ENCODE measurements around the gene NFAM1.
A peak's percentile ranks its signal among the peaks of the same experiment; 100 is the strongest.

NFAM1 gene

DNA sequence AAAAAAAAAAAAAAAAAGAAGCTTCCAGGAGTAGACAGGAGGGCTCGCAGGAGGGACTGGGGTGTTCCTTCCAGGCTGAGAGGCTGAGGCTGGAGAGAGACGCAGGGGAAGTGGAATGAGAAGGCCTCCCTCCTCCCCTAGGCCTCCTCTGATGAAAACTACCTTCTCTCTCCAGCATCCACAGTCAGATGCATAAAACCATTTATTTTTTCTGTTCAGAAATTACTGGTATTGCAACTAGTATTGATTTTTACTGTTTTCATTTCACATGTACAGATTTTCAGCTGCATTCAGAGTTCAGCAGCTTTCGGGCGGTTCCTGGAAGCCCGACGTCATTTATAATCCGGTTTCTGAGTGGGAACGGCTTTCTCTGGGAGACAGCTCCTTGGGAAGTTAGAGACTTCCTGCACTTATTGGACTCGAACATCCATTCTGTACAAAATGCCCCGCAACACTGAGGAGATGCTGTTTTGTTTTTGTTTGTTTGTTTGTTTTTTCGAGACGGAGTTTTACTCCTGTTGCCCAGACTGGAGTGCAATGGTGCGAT is 6.9 kb upstream of the NFAM1 start:
- no peak for DNase-seq

DNA sequence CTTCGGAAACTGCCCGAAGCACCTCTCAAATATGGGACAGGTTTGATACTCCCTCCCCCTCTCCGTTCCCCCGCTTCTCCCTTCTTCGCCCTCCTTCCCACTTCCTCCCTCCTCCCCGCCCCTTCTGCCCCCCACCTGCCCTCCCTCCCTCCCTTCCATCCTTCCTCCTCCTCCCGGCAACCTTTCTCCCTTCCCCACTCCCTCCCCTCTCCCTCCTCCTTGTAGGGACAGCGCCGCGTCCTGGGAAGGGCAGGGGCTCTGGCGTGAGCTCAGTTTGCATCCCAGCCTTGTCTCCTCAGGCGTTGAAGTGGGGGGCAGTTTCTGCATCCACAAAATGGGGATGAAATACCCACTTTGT is 6.1 kb upstream of the NFAM1 start:
- no peak for DNase-seq

DNA sequence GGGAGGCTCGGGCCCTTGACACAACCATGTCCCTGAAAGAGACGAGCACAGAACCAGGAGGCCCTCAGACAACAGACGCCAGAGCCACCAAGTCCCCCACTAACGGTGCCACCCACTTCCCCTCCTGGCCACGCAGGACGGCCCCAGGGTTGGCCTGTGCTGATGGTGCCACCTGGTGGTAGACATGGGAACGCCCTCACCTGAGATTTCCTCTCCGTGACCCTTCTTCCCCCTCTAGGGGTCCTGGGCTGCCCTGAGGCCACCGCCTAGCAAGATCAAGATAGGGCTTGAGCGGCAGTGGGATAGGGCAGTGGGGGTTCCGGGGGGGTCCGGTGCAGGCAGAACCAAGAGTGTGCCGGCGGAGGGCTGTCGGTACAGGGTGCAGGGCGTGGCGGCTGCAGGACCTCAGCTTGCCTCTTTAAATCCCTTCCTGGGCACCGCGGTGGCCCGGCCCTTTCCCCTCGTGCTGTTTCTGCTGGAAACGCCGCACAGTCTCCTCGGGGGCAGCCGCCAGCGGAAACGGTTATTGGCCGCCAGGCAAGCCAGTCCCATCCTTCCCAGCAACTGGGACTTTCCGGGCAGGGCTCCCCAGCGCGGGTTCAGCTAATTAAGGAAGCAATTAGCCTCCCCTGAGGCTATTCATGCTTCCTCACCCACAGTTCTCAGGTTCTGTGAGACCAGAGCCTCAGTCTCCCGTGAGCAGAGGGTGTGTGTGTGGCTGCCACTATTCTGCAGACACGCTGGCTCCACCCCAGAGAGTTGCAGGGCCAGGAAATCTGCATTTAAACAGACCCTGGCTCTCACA is 5.5 kb upstream of the NFAM1 start:
- DNase-seq: peak; percentile 80

DNA sequence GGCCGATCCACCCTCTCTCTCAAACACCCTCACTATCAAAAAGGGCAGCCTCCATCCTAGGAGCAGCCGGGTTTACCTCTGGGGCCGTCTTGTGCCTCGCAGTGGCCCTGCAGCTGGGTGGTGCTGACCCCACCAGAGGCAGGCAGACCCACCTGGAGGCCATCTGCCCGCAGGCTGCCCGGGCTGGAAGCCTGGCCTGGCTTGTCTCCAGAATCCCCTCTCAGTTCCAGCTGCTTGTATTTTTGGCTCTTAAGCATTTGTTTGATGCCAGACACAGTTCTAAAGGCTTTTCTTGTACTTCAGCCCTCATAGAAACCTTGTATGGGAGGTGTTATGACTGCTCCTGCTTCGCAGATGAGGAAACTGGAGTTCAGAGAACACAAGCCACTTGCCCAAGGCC is 4.2 kb upstream of the NFAM1 start:
- DNase-seq: no peak

DNA sequence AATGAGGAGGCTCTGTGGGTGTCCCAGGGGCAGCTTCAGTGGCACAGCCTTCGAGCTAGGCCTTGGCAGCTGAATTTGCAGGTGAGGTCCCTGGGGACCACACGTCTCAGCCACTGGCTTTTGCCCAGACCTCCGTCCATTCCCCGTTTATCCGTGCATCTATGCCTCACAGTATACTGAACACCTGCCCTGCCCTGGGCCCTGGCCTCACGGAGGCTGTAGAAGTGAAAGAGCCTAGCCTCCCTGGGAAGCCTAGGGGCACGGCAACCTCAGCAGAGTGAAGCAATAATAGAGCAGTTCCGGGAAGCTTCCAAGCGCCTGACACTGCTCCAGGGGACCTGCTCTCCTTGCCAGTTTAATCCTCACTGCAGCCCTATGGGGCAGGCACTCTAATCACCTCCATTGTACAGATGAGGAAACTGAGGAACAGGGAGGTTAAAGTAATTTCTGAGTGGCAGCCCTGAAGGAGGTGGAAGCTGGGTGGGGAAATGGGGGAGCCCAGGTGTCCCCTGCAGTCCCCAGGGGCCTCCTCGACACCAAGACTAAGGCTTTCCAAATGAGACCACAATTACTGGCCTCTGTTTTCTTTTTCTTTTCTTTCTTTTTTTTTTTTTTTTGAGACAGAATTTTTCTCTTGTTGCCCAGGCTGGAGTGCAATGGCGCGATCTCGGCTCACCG is 2.7 kb upstream of the NFAM1 start:
- no peak for DNase-seq

DNA sequence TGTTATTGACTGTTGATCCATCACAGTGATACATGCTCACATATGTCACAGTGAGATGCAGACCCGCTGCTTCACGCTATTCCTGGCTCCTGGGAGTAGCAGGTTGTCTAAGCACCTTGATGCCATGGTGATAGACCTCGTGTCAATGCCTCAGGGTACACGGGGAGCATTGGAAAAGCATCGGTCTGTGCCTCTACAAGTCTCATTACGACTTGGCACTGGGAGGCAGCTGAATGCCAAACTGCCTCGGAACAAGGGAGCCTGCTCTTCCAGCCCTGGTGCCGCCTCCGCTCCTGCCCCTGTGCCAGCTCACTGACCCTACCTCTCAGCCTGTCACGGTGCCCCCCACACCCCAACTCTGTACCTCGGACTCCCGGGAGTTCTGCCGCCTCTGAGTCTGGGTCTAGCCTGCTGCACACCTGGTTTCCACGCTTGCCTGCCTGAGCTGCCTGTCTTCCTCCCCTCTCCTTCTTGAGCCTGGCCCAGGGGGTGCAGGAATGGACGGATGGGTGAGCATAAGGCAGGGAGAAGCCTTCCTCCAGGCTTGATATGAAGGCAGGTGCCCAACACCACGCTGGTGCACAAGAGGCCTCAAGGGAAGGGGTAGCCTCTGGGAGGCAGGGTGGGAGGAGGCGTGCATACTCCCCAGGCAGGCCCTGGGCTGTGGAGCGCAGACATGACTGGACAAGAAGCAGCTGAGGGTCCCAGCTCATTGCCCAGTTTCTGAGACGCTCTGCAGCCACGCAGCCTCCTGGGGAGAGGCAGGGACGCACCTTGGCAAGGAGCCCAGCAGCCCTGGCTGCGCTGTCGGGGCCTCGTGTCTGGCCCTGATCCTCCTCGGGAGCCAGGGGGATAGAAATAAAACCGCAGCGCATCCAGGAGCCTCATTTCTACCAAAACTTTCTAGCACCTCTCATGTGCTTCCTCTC is 1.8 kb upstream of the NFAM1 start:
- DNase-seq: no peak

DNA sequence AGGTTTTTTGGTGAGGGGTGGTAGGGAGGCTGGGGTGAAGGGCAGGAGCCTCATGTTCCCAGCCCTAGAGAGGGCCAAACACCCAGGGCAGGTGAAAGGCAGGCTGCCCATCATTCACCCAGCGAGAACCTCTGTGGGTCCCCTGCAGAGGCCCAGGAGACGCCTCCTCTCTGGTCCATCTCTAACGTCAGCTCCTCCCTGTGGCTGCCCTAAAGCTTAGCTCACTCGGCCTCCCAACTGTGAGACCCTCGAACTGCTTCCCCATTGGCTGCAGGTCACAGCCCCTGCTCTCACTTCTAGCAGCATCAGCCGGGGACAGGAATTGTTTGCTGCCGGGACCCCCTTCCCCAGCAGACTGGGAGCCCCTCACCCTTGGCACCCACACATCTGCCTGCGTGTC is 615 bp upstream of the NFAM1 start:
- DNase-seq: no peak

DNA sequence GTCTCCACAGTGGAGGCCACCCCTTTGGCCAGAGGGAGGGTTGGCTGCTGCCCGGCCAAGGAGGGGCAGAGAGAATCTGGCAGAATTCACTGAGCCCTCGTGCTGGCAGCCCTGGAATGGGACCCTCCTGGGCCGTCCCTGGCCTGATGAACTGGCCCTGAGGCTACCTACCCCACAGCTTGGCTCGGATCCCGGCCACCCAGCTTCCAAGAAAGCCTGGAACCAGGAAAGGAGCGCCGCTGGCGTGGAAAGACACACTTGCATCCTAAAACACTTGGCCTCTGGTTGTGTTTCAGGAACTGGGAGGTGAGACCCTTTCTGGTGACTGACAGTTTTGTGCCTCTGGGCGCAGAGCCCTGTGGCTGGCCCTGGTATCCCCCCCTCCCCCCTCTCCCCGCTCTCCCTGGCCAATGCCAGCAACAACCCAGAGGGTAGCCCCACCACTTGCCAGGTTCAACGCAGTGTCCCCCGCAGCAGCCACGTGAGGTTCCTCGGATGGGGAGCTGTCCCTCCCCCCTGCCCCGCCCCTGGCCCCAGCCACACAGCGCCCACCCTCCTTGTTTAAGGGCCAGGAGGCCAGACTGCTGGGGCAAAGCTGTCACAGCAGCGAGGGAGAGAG is 693 bp downstream of the NFAM1 start:
- no peak for DNase-seq

DNA sequence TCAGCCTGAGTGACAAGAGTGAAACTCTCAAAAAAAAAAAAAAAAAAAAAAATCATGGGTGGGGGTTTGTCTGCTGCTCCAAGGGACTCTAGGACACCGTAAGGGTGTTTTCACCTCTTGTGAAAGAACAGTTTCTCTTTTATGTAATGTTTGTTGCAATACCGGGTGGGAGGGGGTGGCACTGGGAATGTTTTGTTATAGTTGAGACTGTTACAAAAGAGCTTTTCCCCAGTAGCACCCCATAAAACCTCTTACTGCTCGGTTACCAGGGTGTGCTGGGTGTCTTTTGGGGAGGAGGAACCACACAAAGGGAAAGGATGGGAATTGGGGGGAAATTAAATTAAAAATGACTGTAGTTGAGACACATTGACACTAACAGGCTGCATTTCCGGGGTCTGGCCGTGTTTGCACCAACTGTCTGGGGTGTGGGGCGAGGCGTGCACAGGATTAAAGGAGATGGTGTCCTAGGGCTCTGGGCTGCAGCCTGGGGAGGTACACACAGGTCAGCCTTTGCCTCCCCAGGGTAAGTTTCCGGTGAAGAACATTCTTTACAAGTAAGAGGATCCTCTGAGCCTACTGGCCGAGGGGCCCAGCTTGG is 1.6 kb downstream of the NFAM1 start:
- peak; percentile 17 for DNase-seq

DNA sequence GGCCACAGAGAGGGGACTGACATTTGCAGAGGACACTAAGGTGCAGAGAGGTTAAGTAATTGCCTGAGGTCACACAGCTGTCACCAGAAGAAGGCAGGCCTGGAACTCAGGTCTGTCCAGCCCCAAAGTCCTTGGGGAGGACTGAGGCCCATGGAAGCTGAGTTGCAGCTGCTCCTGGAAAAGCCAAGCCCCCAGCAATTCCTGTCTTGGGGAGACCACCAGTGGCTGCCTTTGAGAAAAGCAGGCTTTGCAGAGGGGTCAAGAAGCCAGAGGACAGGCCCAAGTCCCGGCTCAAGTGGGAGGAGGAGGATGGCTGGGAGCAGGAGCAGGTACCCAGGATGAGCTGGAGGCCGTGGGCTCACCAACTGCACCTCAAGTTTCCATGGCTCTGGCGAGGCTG is 3.4 kb downstream of the NFAM1 start:
- no peak for DNase-seq

DNA sequence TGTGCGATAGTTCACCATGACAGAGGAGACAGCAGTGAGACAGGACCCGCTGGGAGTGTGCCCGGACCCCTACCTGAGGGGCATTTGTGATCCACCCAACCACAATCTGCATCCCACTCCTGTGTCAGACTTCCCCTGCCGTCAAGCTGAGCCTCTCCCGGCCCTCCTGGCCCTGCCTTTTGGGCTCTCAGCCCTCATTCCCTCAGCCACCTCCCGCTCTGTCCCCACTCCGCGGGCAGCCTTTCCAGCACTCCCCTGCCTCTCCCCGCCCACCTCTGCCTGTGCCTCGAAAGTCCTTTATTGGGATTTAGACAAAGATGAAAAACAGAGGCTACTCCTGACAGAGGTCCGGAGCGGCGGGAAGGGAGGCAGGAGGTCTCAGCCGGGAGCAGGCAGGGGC is 4.2 kb downstream of the NFAM1 start:
- no peak for DNase-seq

DNA sequence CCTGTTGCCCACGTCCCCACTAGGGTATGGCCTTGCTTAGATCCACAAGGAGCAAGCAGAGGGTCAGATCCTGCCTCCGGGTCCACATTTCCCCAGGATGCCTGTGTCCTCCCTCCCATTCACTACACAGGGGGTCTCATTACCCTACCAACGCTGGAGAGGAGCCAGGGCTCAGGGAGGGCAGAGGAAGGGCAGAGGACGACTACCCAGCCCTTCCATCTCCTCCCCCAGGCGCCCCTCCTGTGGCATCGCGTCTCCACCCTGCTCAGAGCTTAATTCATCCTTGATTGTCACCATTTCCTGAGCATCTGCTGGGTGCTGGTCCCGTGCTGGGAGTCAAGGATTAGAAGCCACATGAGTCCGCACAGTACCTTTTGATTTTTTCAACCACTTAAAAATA is 5.0 kb downstream of the NFAM1 start:
- DNase-seq: no peak

DNA sequence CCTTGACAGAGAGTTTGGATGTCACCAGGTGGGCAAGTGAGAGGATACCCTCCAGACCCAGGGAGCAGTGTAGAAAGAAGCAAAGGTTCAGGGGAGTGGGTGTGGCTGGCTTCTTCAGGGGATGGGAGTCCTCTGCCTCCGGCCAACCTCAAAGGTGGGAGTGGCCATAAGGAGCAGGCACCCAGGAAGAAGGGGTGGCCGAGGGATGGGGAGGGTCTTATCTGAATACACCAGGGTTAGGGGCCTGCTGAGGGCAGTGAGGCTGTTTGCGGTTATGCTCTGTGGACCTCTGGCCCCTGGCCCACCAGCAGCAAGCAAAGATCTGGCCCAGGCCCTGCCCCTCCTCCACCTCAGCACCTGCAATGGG is 6.2 kb downstream of the NFAM1 start:
- DNase-seq: no peak

DNA sequence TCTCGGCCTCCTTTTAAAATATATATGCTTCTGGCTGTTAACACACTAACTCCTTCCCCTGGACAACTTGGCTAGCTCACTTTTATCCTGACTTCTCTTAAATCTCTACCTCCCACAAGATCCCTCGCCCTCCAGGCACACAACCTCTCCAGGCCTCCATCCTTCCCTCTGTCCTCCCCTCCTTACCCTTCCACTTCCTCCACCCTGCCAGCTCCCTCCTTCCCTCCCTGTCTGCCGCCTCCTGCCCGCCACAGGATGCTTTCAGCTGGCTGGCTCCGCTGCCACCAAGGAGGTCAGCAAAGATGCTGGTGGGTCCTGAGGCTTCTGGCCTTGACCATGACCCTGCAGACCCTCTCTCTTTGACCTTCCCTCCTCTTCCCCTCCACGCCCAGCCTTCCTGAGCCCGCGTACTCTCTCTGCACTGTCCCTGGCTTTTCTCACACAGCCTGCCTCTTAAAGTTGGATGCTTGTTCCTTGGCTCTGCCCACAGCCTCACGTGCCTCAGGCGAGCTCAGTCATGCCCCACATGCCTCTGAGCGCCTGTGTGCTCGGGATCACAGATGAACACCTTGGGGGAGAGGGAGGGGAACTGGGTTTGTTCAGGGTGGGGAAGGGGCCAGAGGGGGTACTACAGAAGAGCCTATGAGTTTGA is 6.7 kb downstream of the NFAM1 start:
- no peak for DNase-seq

DNA sequence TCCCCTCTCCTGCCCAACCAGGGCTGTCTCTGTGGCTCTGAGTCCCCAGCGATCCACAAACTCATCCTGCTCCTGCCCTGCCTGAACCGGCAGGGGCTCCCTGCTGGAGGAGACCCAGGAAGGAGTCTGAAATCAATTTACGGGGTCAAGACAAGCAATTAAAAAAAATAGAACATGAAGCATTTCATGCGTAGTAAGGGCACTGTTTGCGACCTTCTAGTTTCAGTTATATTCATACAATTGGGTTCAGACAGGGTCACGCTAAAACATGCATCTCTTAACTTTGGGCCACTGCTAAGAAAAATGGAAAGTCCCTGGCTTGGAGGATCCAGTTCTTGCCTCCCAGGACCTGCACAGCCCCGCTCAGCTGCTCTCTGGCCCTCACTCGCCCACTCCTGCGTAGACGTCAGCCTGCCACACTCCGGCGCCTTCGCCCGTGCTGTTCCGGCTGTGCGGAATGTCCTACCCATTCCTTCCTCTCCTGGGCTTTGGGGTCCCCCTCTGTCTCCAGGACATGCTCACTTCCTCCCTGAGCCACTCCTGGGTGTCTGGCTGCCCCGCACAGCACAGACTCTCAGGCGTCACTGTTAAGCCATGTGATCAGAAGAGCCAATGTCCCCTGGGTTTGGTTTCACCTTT is 12.8 kb downstream of the NFAM1 start:
- no peak for DNase-seq

DNA sequence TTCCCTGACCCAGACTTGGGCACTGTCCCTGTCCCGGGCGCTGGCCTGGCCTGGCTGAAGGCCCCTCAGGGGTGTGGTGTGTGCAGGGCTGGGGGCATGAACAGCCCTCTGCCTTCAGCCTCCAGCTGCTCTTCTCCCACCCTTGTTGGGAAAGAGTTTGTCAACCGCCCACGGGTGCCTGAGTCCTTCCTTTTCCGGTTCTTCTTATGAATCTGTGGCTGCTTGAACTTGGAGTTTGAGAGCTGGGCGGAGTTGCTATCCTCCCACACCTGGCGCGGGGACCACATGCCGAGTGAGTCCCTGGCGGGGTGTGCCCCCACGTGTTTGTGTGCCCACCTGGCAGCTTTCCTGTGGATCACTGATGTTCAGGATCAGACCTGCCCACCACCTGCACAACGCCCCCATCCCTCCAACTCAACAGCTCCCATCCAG is 13.4 kb downstream of the NFAM1 start:
- DNase-seq: no peak

DNA sequence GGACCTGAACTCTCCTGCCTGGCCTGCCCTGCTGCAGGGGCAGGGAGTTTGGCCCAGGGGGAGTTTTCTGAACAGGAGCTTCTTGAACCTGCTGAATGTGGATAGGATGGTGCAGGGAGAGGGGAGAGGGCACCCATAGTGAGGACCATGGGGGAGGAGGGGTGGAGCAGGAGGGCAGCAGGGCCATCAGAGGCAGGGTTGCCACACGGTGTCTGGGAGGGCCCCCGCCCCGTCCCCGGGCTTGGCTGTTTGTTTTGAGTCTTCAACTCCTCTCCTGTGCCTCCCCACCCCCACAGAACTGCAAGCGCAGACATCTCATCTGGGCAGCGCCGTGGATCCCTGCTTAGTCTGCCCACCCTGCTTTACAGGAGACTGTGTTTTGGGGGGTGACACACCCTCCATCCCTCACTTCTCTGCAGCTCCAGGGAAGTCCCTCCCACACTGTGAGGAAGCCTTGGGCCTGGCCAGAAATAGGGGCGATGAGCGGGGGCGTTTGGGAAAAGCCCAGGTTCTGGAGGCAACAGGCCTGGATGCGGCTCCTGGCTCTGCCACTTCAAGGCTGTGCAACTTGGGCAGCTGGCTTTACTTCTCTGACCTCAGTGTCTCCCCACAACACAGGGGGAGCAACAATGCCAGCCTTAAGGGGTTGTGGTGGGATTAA is 14.4 kb downstream of the NFAM1 start:
- no peak for DNase-seq

DNA sequence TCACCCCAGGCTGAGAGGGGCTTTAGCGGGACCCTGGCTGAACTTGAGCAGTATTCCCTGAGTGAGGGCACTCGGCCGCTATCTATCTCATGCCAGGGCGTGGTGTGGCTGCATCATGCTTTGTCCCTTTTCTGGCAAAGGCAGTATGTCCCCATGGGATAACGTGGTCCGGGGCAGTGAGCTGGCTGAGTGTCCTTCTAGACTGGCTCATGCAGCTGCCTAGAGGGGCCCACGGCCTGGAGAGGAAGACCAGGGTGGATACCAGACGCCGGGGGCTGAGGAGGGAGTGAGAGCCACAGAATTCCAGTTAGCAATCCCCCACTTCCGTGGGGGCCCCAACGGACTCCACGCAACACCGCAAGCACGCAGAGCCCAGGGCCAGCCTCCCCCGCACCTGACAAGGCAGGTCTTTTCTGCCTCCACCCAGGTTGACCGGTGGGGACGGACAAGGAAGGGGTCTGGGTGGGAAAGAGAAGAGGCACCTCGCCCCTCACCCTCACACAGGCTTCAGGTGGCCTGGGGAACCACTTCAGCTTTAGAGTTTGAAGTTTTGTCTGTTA is 15.5 kb downstream of the NFAM1 start:
- DNase-seq: no peak

DNA sequence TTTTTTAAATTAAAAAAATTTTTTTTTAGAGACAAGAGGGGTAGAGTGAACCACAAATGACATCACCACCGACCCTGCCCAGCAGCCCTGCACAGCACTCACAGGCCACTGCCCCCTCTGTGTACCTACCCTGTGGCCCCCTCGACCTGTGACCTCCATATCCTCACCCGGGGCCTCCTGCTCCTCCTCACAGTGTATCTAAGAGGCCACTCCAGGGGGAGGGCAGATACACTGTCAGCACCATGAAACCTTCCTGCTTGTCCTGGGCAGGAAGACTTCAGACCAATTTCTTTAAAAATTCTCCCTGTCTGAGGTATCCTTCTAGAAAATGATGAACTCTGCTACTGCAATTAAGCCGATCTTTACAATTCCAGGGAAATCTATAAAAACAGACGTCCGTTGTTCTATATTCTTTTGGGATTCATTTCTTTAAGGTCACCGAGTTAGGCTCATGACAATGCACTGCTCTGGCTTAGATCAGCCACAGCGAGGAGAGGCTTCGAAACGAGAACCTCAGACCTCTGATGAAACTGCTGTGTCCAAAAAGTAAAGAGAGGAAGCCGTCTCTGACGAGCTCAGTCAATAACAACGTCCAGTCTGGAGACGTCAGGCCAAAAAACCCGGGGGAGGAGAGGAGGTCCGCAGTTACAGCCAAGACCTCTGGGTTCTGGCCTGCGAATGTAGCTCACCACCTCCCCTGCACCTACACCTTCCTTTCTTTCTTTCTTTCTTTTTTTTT is 17.5 kb downstream of the NFAM1 start:
- DNase-seq: no peak

DNA sequence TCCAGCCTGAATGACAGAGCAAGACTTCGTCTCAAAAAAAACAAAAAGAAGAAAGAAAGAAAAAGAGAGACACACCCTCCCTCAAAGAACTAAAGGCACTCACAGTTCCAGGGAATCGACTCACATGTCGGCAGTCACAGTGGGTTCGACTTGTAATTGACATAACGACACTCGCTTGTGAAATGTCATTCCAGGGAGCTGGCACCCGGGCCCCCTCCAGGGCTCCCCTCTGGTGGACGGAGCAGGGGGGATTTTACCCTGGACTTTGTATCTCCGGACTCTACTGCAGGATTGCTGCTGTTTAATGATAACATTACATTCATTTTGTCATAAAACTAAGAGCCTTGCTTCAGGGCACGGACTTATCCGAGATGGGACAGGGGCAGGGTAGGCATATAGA is 18.2 kb downstream of the NFAM1 start:
- DNase-seq: no peak
